HepG2 (cell line): ENCODE data around the gene SEPHS2. TPM values are rescaled to one million over a fixed set of nuclear protein-coding genes. Genes with fewer than 3 reads are reported as not detected.

Experiments used
- ATAC-seq: fragments of 200-7000 bp; cut with Tn5 transposase; 3 replicates; pipeline ENCODE4 v1.9.1; 2020; ENCODE audit warnings: mild to moderate bottlenecking, moderate library complexity
- BruUV-seq: library from RNA; stranded (reverse); fragments of 400-500 nt; replicated peaks from 2 replicates; lab custom pipeline; 2021; lab: Mats Ljungman, UMichigan
- CTCF ChIA-PET: fragments of 300-600 bp; formaldehyde crosslinking; extraction: SDS; loops from one replicate; lab custom pipeline; 2021; ENCODE audit warnings: low total read pairs, inconsistent platforms, low intra/inter-chr PET ratio; lab: Yijun Ruan, JAX
- POLR2A ChIA-PET: fragments of 350-600 bp; sonication (Branson Sonifier 250); formaldehyde crosslinking; loops from one replicate; lab custom pipeline; 2020; ENCODE audit warnings: antibody characterized with exemption, inconsistent platforms; lab: Yijun Ruan, JAX
- DNase-seq: peaks from one replicate; pipeline ENCODE4 v3.0.0-alpha.2; 2015; ENCODE audit warnings: low spot score
- FAIRE-seq: peaks from 3 replicates; lab custom pipeline; 2011; peaks lifted over from hg19 to GRCh38; lab: Jason Lieb, UNC
- H2AFZ ChIP-seq: one replicate; pipeline ENCODE4 v1.6.1; 2011; ENCODE audit warnings: low read length, inconsistent platforms
- H3K27ac ChIP-seq: fragments of 300-600 bp; 3 replicates; pipeline ENCODE4 v1.8.0; 2011; ENCODE audit warnings: mixed run types, mild to moderate bottlenecking, mixed read lengths, low read length, inconsistent platforms; ENCODE audit not compliant: insufficient read depth; ENCODE audit errors: extremely low read length
- H3K27me3 ChIP-seq, 2 experiments: fragments of 200-600 bp in 1 of 2; 2 replicates in 1 of 2; 3 replicates in 1 of 2; pipeline versions ENCODE4 v1.6.0 to v1.8.0; 2011; ENCODE audit warnings: low read length in 2 of 2, mild to moderate bottlenecking in 2 of 2, moderate library complexity in 2 of 2, inconsistent platforms in 1 of 2; ENCODE audit not compliant: insufficient read depth in 2 of 2, control insufficient read depth in 1 of 2
- H3K36me3 ChIP-seq, 2 experiments: fragments of 200-600 bp in 1 of 2; replicated peaks in 1 of 2; 2 replicates in 1 of 2; 3 replicates in 1 of 2; pipeline versions ENCODE4 v1.5.1 to v1.8.0; 2011; ENCODE audit warnings: low read length in 2 of 2, inconsistent platforms in 1 of 2; ENCODE audit not compliant: insufficient read depth in 2 of 2, control insufficient read depth in 1 of 2
- H3K4me1 ChIP-seq: 2 replicates; pipeline ENCODE4 v1.5.1; 2012; ENCODE audit warnings: low read length, inconsistent platforms; ENCODE audit not compliant: insufficient read depth
- H3K4me2 ChIP-seq: 2 replicates; pipeline ENCODE4 v1.6.0; 2011; ENCODE audit warnings: low read depth, low read length, inconsistent platforms
- H3K4me3 ChIP-seq, 3 experiments: fragments of 200-600 bp in 1 of 3; sonication (generic), shearing (Covaris generic) in 1 of 3; replicated peaks in 1 of 3; 2 replicates each; pipeline ENCODE4 v1.5.1; 2011 to 2016; ENCODE audit warnings: low read length in 3 of 3, inconsistent platforms in 2 of 3, low read depth in 2 of 3, mild to moderate bottlenecking in 2 of 3, control low read depth in 1 of 3, mixed read lengths in 1 of 3; ENCODE audit not compliant: insufficient read depth in 1 of 3
- H3K79me2 ChIP-seq: one replicate; pipeline ENCODE4 v1.6.1; 2011; ENCODE audit warnings: low read length, inconsistent platforms; ENCODE audit not compliant: insufficient read depth
- H3K9ac ChIP-seq: 2 replicates; pipeline ENCODE4 v1.6.0; 2011; ENCODE audit warnings: mild to moderate bottlenecking, low read depth, low read length, inconsistent platforms; ENCODE audit not compliant: insufficient read depth
- H3K9me3 ChIP-seq: 2 replicates; pipeline ENCODE4 v1.5.1; 2012; ENCODE audit warnings: mild to moderate bottlenecking, low read length
- H4K20me1 ChIP-seq: 2 replicates; pipeline ENCODE4 v1.6.0; 2011; ENCODE audit warnings: inconsistent platforms, mild to moderate bottlenecking, low read length, moderate library complexity; ENCODE audit not compliant: insufficient read depth
- ATRX ChIP-seq: sonication (generic); formaldehyde crosslinking; IDR thresholded peaks from 2 replicates; pipeline ENCODE4 v1.4.0; 2020; ENCODE audit warnings: missing genetic modification reagents, borderline replicate concordance
- HMG20A ChIP-seq: IDR thresholded peaks from 2 replicates; pipeline ENCODE4 v1.6.1; 2016; ENCODE audit warnings: borderline replicate concordance
- IRX3 ChIP-seq: sonication (generic); formaldehyde crosslinking; IDR thresholded peaks from 2 replicates; pipeline ENCODE4 v1.8.1; 2023; ENCODE audit warnings: mild to moderate bottlenecking, low read depth, missing genetic modification reagents, borderline replicate concordance
- NAIF1 ChIP-seq: sonication (generic); formaldehyde crosslinking; IDR thresholded peaks from 2 replicates; pipeline ENCODE4 v1.5.0; 2020; ENCODE audit warnings: mild to moderate bottlenecking, missing genetic modification reagents, borderline replicate concordance
- NR2F6 ChIP-seq, 2 experiments: IDR thresholded peaks; 2 replicates each; pipeline ENCODE4 v1.6.1; 2016; ENCODE audit warnings: antibody characterized with exemption in 1 of 2, mild to moderate bottlenecking in 1 of 2
- SIN3A ChIP-seq: IDR thresholded peaks from 2 replicates; pipeline ENCODE4 v1.6.1; 2011; ENCODE audit warnings: low read depth, mild to moderate bottlenecking, control low read depth, low read length, borderline replicate concordance
- TBX3 ChIP-seq: fragments of 450-650 bp; IDR thresholded peaks from 2 replicates; pipeline ENCODE4 v1.6.1; 2017; ENCODE audit warnings: antibody characterized with exemption, mild to moderate bottlenecking, inconsistent platforms, borderline replicate concordance
- UBTF ChIP-seq: sonication (generic); formaldehyde crosslinking; IDR thresholded peaks from 2 replicates; pipeline ENCODE4 v1.4.0; 2020; ENCODE audit warnings: mild to moderate bottlenecking, missing genetic modification reagents
- ZBTB37 ChIP-seq: sonication (generic); formaldehyde crosslinking; IDR thresholded peaks from 2 replicates; pipeline ENCODE4 v1.4.0; 2020; ENCODE audit warnings: mild to moderate bottlenecking, missing genetic modification reagents
- ZNF180 ChIP-seq: sonication (generic); formaldehyde crosslinking; IDR thresholded peaks from 2 replicates; pipeline ENCODE4 v1.4.0; 2020; ENCODE audit warnings: low read depth, missing genetic modification reagents, borderline replicate concordance
- ZNF329 ChIP-seq: sonication (generic); formaldehyde crosslinking; IDR thresholded peaks from 2 replicates; pipeline ENCODE4 v1.9.0; 2021; ENCODE audit warnings: low read depth, mild to moderate bottlenecking, missing genetic modification reagents
- ZNF33B ChIP-seq: sonication (generic); formaldehyde crosslinking; IDR thresholded peaks from 2 replicates; pipeline ENCODE4 v1.5.1; 2020; ENCODE audit warnings: mild to moderate bottlenecking, missing genetic modification reagents
- ZNF34 ChIP-seq: sonication (generic); formaldehyde crosslinking; IDR thresholded peaks from 2 replicates; pipeline ENCODE4 v1.4.0; 2020; ENCODE audit warnings: mild to moderate bottlenecking, missing genetic modification reagents, borderline replicate concordance
- ZNF570 ChIP-seq: sonication (generic); formaldehyde crosslinking; IDR thresholded peaks from 2 replicates; pipeline ENCODE4 v1.4.0; 2020; ENCODE audit warnings: mild to moderate bottlenecking, missing genetic modification reagents, borderline replicate concordance
- ZNF713 ChIP-seq: sonication (generic); formaldehyde crosslinking; IDR thresholded peaks from 2 replicates; pipeline ENCODE4 v1.4.0; 2020; ENCODE audit warnings: mild to moderate bottlenecking, missing genetic modification reagents
- ZNF724P ChIP-seq: sonication (generic); formaldehyde crosslinking; IDR thresholded peaks from 2 replicates; pipeline ENCODE4 v1.8.0; 2022; ENCODE audit warnings: missing genetic modification reagents, borderline replicate concordance
- ZNF800 ChIP-seq: sonication (generic); formaldehyde crosslinking; IDR thresholded peaks from 2 replicates; pipeline ENCODE4 v1.4.0; 2020; ENCODE audit warnings: missing genetic modification reagents
- WGBS: methylation state at CpG from one replicate; pipeline ENCODE4 v1.1.6; 2017; ENCODE audit warnings: low lambda C conversion rate; 5-methylcytosine and 5-hydroxymethylcytosine counted together
- in situ Hi-C: cut with HindIII; loops from 2 replicates; pipeline ENCODE4 v1.10.0; 2017; ENCODE audit warnings: low pct_unique_long_range_greater_than_20kb; ENCODE audit not compliant: extremely low pct_ligation_motif_present
- intact Hi-C: fragments of 100-400 bp; cut with micrococcal nuclease; formaldehyde crosslinking; loops from one replicate; pipeline ENCODE4 v1.10.0; 2022; ENCODE audit not compliant: unreplicated experiment
- polyA plus RNA-seq, 8 experiments: library from polyadenylated mRNA; depleted of rRNA in 3 of 8; stranded (reverse) in 7 of 8; unstranded in 1 of 8; fragments of >200 nt; fragmentation: Illumina TruSeq in 4 of 8; extraction: Trizol in 4 of 8; gene quantifications; 2 replicates each; pipeline versions ENCODE4 v1.2.1 to v1.2.3, GENCODE V29; 2011 to 2016; ENCODE audit warnings: low read depth in 4 of 8, missing spikeins in 1 of 8, mixed read lengths in 1 of 8; ENCODE audit not compliant: insufficient read depth in 1 of 8
- total RNA-seq, 5 experiments: library from RNA; depleted of rRNA; stranded (reverse); fragments of >200 nt; fragmentation: Illumina TruSeq; extraction: Trizol; gene quantifications; 2 replicates each; pipeline ENCODE4 v1.2.3, GENCODE V29; 2016; ENCODE audit warnings: low read depth in 1 of 5

The SEPHS2 gene
- total and polyA plus RNA-seq, 2 of the 13 experiments (the other 11 are each of a cell fraction or from before 2014, with no cell fraction given) = 20.7 to 127 TPM

GRCh38 chr16:30470170-30470512 lies 24.5 kb upstream of the SEPHS2 start:
- H3K4me3 ChIP-seq = no peak overlapping the region
- H3K9me3 ChIP-seq = no peaks in the 10 kb centered on the region
- H3K36me3 ChIP-seq = no peaks in the 10 kb centered on the region
- CTCF ChIA-PET = no interaction called here
- H3K4me1 ChIP-seq = peaks cover 43% of the 10 kb centered on the region
- H3K27ac ChIP-seq = no peak overlapping the region
- ATAC-seq (no peak), FAIRE-seq (no peak), DNase-seq (no peak)
- no peak overlapping the region for H3K4me2 ChIP-seq
- TF ChIP-seq ZNF800 (CRISPR knock-in tag) (no peak), ZNF713 (no peak), ZNF329 (CRISPR knock-in tag) (no peak), IRX3 (no peak), ZNF180 (CRISPR knock-in tag) (no peak), ZNF724P (CRISPR knock-in tag) (no peak), HMG20A (CRISPR knock-in tag) (no peak), ZNF34 (CRISPR knock-in tag) (no peak), ZBTB37 (no peak), NR2F6 (IDR thresholded peaks at IDR 0.05) (no peak), NR2F6 (CRISPR knock-in tag; IDR thresholded peaks at IDR 0.05) (no peak), ATRX (no peak), ZNF570 (CRISPR knock-in tag) (no peak), SIN3A (no peak), ZNF33B (no peak), TBX3 (no peak), UBTF (CRISPR knock-in tag) (no peak), NAIF1 (CRISPR knock-in tag) (no peak)
- in situ Hi-C loops = no loop called here
- no TSS peak for BruUV-seq
- H3K27me3 ChIP-seq = peaks cover 2 to 16% of the 10 kb centered on the region in 2 experiments; a peak in 2 of 5 replicates
- intact Hi-C loops = no loop called here
- no peaks in the 10 kb centered on the region for H3K79me2 ChIP-seq
- WGBS = 49% methylated on average over 3 of the region's 3 CpGs
- H4K20me1 ChIP-seq = no peaks in the 10 kb centered on the region
- POLR2A ChIA-PET = no interaction called here
- no peak overlapping the region for H2AFZ ChIP-seq
- no peak overlapping the region for H3K9ac ChIP-seq
